ENCODE results near the gene DRAXIN. TPM values are rescaled to one million over a fixed set of nuclear protein-coding genes. Genes with fewer than 3 reads are reported as not detected.
"Not testable (repeated sequence)": the region's sequence is repeated elsewhere in the genome, so short reads cannot be mapped to it uniquely, and the experiment has no call there.

The DRAXIN gene
- total RNA-seq, 1 experiment from 2014 or later, result 0.05 TPM

DNA sequence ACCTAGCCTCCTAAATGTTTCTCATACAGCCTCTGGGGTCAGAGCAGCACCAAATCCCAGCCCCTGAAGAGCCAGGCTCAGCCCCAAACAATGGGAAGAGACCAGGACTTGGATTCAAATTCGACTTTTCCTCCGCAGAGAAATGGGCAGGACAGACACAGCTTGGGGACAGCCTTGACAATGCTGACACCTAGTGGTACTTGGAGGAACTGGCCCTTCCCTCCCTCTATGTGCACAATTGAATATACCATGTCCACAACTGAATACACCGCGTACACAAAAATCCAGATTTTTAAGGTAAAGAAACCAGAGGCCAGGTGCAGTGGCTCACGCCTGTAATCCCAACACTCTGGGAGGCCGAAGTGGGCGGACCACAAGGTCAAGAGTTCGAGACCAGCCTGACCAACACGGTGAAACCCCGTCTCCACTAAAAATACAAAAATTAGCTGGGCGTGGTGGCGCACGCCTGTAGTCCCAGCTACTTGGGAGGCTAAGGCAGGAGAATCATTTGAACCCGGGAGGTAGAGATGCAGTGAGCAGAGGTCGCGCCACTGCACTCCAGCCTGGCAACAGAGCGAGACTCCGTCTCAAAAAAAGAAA is 49.0 kb upstream of the DRAXIN start:
- H3K27me3 Mint-ChIP-seq (ENCODE audit: insufficient read depth, unreplicated experiment); POLR2A ChIA-PET; H3K27me3 ChIP-seq (replicated peaks; ENCODE audit: control insufficient read depth, insufficient read depth, low read length); H3K36me3 ChIP-seq (ENCODE audit: control insufficient read depth, insufficient read depth, low read length); H3K4me3 ChIP-seq (ENCODE audit: low read depth, low read length); H3K27ac Mint-ChIP-seq (ENCODE audit: unreplicated experiment); BruUV-seq (replicated peaks); H3K9me3 ChIP-seq; H3K4me1 ChIP-seq; H3K4me3 Mint-ChIP-seq (ENCODE audit: unreplicated experiment); H3K4me1 Mint-ChIP-seq (ENCODE audit: low read depth, unreplicated experiment); H3K9me3 Mint-ChIP-seq (ENCODE audit: unreplicated experiment); H3K36me3 Mint-ChIP-seq (ENCODE audit: insufficient read depth, unreplicated experiment): not testable (repeated sequence)
- TF ChIP-seq, protein P1, sequence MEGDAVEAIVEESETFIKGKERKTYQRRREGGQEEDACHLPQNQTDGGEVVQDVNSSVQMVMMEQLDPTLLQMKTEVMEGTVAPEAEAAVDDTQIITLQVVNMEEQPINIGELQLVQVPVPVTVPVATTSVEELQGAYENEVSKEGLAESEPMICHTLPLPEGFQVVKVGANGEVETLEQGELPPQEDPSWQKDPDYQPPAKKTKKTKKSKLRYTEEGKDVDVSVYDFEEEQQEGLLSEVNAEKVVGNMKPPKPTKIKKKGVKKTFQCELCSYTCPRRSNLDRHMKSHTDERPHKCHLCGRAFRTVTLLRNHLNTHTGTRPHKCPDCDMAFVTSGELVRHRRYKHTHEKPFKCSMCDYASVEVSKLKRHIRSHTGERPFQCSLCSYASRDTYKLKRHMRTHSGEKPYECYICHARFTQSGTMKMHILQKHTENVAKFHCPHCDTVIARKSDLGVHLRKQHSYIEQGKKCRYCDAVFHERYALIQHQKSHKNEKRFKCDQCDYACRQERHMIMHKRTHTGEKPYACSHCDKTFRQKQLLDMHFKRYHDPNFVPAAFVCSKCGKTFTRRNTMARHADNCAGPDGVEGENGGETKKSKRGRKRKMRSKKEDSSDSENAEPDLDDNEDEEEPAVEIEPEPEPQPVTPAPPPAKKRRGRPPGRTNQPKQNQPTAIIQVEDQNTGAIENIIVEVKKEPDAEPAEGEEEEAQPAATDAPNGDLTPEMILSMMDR (IDR thresholded peaks at IDR 0.05; ENCODE audit: insufficient read depth in 1 of 2, low read depth in 1 of 2, low read length in 1 of 2, severe bottlenecking in 1 of 2, unreplicated experiment in 1 of 2), result peak; percentile 89 to 91
- DNase-seq, result peak in 1 of 2 experiments; percentile 74
- intact Hi-C loops (cut with micrococcal nuclease; ENCODE audit: unreplicated experiment), result loop anchor here (1.0 to 10.0 kb wide), 4 partner anchors 68 to 356 kb away; partner anchors contain the start of gene DISP3
- CTCF ChIA-PET, result interaction anchor here (0.5 to 2.3 kb wide), 6 partner anchors 10 to 554 kb away, joined by 3 to 6 read pairs (median 4); partner anchors contain the start of gene DISP3

DNA sequence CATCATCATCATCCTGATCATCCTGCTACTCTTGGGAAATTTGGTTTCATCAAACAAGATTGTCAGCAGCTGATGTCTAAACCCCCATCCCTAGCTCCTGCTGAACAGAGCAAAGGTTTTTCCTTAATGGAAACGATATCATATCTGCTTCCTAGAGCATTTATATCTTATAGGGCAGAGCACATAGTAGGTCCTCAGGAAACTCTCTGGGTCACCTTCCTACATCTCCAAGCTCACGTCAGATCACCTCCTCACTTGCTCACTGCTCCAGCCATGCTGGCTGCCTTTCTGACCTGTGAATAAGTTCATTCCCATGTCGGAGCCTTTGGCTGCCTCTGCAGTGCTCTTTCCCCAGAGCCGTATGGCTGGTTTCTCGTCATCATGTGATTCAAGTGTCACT is 47.7 kb upstream of the DRAXIN start:
- intact Hi-C loops (cut with micrococcal nuclease; ENCODE audit: unreplicated experiment), result loop anchor here (5.0 to 10.0 kb wide), 2 partner anchors 69 to 166 kb away; partner anchors contain the start of gene DISP3
- no peak overlapping the region for H3K4me3 Mint-ChIP-seq (ENCODE audit: unreplicated experiment)
- DNase-seq, result no peak
- H3K9me3 Mint-ChIP-seq (ENCODE audit: unreplicated experiment), result no peaks in the 10 kb centered on the region
- no peaks in the 10 kb centered on the region for H3K4me1 Mint-ChIP-seq (ENCODE audit: low read depth, unreplicated experiment)
- POLR2A ChIA-PET, result no interaction called here
- no peaks in the 10 kb centered on the region for H3K27me3 ChIP-seq (replicated peaks; ENCODE audit: control insufficient read depth, insufficient read depth, low read length)
- CTCF ChIA-PET, result interaction anchor here (0.7 to 1.2 kb wide), 4 partner anchors 20 to 606 kb away, joined by 4 to 7 read pairs (median 5); partner anchors contain the start of gene DISP3
- H3K27ac Mint-ChIP-seq (ENCODE audit: unreplicated experiment), result no peak overlapping the region
- no peaks in the 10 kb centered on the region for H3K36me3 ChIP-seq (ENCODE audit: control insufficient read depth, insufficient read depth, low read length)
- TF ChIP-seq, protein P1 (IDR thresholded peaks at IDR 0.05; ENCODE audit: insufficient read depth in 1 of 2, low read depth in 1 of 2, low read length in 1 of 2, severe bottlenecking in 1 of 2, unreplicated experiment in 1 of 2), result no peak
- H3K4me3 ChIP-seq (ENCODE audit: low read depth, low read length), result no peak overlapping the region
- BruUV-seq (replicated peaks), result no TSS peak
- H3K36me3 Mint-ChIP-seq (ENCODE audit: insufficient read depth, unreplicated experiment), result peaks cover 5% of the 10 kb centered on the region
- no peaks in the 10 kb centered on the region for H3K4me1 ChIP-seq
- no peaks in the 10 kb centered on the region for H3K9me3 ChIP-seq
- no peaks in the 10 kb centered on the region for H3K27me3 Mint-ChIP-seq (ENCODE audit: insufficient read depth, unreplicated experiment)

DNA sequence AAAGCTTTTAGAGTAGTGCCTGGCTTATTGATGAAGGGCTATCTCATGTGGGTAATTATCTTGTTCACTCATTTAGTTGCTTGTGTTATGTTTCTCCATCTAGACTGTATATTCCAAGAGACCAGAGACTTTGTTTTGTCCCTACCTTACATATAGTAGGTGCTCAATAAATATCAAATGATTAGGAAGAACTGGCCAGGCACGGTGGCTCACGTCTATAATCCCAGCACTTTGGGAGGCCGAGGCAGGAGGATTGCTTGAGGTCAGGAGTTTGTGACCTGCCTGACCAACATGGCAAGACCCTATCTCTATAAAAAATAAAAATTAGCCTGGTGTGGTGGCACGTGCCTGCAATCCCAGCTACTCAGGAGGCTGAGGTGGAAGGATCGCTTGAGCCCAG is 46.2 kb upstream of the DRAXIN start:
- CTCF ChIA-PET, result interaction anchor here (0.7 to 1.2 kb wide), 5 partner anchors 19 to 404 kb away, joined by 3 to 5 read pairs (median 4); partner anchors contain the start of genes FBXO6 and MTOR
- peaks cover 12% of the 10 kb centered on the region for H3K36me3 Mint-ChIP-seq (ENCODE audit: insufficient read depth, unreplicated experiment)
- no peak overlapping the region for H3K27ac Mint-ChIP-seq (ENCODE audit: unreplicated experiment)
- H3K9me3 ChIP-seq, result no peaks in the 10 kb centered on the region
- H3K36me3 ChIP-seq (ENCODE audit: control insufficient read depth, insufficient read depth, low read length), result no peaks in the 10 kb centered on the region
- no peaks in the 10 kb centered on the region for H3K4me1 ChIP-seq
- no TSS peak for BruUV-seq (replicated peaks)
- H3K27me3 ChIP-seq (replicated peaks; ENCODE audit: control insufficient read depth, insufficient read depth, low read length), result no peaks in the 10 kb centered on the region
- TF ChIP-seq, protein P1 (IDR thresholded peaks at IDR 0.05; ENCODE audit: insufficient read depth in 1 of 2, low read depth in 1 of 2, low read length in 1 of 2, severe bottlenecking in 1 of 2, unreplicated experiment in 1 of 2), result no peak
- H3K27me3 Mint-ChIP-seq (ENCODE audit: insufficient read depth, unreplicated experiment), result no peaks in the 10 kb centered on the region
- POLR2A ChIA-PET, result interaction anchor here (1.1 kb wide), 1 partner anchor 9 kb away, joined by 4 read pairs; the partner anchor contains the start of genes FBXO2 and FBXO44
- no peak for DNase-seq
- intact Hi-C loops (cut with micrococcal nuclease; ENCODE audit: unreplicated experiment), result loop anchor here (5.0 to 10.0 kb wide), 2 partner anchors 70 to 608 kb away; no protein-coding TSS in a partner anchor
- no peak overlapping the region for H3K4me3 Mint-ChIP-seq (ENCODE audit: unreplicated experiment)
- H3K4me3 ChIP-seq (ENCODE audit: low read depth, low read length), result no peak overlapping the region
- no peaks in the 10 kb centered on the region for H3K4me1 Mint-ChIP-seq (ENCODE audit: low read depth, unreplicated experiment)
- H3K9me3 Mint-ChIP-seq (ENCODE audit: unreplicated experiment), result no peaks in the 10 kb centered on the region
